Activated naive CD8-positive, alpha-beta T cell treated with anti-CD3 and anti-CD28 coated beads, Interleukin-2, amount 50 U/mL, for 16 hours (primary cell): Measurements from ENCODE around the gene S100PBP.
"Not testable (repeated sequence)": the region's sequence is repeated elsewhere in the genome, so short reads cannot be mapped to it uniquely, and the experiment has no call there.

Experiments used
- DNase-seq: peaks from one replicate; pipeline ENCODE4 v3.0.0-alpha.2; 2020; ENCODE audit warnings: low read depth, low spot score

Gene S100PBP

DNA sequence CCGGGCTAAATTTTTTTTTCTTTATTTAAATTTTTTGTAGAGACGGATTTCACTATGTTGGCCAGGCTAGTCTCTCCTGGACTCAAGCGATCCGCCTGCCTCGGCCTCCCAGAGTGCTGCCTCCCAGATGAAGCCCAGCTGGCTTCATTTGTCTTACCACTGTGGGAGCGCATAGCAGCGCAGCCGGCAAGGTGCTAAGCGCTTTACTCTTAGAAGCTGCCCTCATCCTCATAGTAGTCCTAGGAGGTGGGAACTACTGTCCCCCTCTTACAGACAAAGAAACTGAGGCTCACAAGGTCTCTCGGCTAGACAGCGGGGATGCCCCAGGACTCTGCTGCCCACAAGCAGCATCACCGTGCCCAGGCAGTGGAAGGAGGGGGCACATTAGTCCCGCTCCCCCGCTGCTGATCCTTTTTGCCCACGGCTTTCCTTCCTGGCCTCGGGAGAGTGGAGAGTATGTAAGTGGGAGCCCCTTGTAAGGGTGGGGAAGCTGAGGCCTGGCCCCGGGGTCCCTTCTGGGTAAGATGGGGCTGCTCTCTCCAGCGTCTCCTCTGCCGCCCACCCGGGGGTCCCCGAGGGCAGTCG is 83.0 kb downstream of the S100PBP start:
- no peak for DNase-seq

DNA sequence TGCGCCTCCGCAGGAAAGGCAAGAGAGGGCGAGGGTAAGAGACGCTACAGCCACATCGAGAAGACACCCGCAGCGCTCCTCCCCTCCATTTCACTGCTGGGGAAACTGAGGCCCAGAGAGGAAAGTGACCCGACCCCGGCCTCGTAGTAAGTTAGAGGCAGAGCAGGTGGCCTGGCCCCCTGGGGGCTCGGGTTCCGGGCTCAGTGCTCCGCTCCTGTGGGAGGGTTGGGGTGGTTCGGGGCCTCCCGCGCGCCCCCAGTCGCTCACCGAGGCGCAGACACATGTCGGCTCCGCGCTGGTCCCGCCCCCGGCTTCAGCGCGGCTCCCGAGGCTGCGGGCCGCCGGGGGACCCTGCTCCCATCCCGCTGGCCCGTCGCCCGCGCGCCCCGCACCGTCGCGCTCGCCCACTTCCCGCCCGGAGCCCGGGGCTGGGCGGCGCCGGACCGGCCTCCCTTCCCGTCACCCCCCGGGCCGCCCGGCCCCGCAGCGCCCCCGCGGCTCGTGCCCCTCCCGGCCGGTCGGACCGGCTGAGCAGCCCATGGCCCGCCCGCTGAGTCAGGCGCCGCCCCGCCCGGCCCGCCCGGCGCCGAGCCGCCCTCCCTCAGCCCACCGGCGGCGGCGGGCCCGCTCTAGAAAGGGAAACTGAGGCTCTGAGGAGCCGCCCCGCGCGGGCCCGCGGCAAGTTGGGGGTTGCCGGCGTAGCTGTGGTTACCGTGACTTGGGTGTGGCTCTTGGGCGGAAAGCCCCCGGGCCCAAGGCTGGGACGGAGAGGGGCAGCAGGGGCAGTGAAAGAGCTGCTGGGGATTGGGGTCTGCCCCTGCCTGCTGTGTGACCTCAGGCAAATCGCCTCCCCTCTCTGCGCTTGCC is 83.7 kb downstream of the S100PBP start, which contains the start of gene TMEM54:
TSS of gene TMEM54 (minus strand) at position 434 of the 867 bp plus-strand sequence. CDS start at position 283, 151 bp downstream.
- DNase-seq, result no peak

DNA sequence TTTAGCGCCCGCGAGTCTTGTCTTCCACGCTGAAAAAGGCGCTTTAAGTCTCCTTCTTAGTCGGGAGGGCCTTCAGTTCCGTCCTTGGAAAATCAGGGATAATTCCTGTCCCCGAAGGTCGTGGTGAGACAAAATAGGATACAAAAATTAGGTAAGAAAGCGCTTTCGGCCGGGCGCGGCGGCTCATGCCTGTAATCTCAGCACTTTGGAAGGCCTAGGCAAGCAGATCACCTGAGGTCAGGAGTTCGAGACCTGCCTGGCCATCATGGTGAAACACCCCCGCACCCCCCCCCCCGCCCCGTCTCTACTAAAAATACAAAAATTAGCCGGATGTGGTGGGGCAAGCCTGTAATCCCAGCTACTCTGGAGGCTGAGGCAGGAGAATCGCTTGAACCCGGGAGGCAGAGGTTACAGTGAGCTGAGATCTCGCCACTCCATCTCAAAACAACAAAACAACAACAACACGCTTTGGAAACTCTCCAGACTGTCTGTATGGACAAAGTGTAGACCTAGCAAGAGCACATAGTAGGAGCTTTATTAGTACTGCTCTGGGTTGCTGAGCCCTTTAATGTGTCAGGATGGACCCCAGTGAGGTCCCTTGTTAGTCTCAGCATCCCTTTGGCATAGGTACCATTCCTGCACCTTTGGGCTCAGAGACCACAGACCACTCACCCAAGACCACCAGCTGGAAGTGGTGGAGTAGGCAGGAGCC is 84.5 kb downstream of the S100PBP start:
- DNase-seq, result no peak

DNA sequence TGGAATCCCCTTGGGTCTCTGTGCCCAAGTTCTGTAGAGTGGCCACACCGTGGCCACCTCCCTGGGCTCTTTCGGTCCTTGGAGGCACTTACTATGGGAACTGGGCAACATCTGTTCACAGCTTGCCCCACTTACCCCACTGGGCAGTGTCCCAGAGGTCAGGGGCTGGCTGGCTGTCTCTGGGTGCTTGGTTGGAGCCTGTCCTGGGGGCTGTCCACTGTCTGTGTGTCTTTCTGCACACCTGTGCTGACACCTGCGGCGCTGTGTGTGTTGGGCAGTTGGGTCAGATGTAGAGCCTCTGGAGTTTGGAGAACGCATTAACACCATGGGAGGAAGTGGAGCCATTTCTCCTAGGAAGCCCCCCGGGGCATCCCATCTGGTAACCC is 85.1 kb downstream of the S100PBP start:
- no peak for DNase-seq

DNA sequence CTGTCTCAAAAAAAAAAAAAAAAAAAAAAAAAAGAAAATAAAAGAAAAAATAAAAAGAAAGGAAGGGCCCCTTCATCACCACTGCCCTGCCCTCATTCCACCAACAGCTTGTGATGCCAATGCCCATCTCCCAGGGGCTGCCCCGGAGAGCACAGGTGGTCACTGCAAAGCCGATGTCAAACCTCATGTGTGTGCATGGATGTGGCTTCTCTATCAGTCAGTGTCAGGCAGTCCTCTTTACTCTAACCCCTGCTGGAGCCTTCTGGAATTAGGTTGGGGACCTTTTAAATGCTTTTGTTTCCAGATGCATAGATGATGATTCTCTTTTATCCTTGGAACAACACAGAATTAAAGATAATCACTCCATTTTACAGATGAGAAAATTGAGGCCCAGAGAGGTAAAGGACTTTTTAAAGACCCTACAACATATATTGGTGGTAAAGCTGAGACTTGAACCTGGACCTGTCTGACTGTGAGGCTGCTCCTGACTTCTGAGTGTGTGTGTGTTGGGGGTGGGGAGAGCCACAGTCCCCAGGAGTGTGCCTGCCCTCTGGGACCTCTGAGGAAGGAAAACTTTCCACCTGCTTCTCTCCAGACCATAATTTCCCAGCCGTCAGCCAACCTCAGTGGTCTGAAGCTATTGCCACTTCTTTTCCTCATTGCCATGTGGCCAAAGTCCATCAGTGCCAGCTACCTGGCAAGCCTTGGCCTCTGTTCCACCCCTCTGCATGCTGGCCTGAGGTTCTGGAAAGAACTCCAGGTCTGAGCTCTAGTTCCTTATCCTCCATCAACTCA is 86.7 kb downstream of the S100PBP start:
- DNase-seq, result no peak

DNA sequence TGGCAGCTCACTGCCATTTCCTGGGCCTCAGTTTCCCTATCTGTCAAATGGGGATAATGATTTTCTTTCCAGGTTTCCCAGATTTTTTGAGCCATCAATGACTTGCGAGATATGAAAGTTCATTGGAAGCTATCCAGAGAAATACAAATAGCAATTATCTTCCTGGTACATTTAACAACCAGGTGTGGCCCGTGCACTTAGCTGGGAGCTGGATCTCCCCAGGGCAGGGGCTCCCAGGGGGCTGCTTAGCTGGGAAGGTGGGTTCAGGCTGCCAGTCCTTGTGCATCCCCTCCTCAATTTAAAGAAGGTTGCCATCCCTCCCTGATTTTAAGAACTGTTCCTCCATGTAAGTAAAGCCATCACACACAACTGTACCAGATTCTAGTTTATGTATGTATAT is 87.3 kb downstream of the S100PBP start:
- DNase-seq, result no peak

DNA sequence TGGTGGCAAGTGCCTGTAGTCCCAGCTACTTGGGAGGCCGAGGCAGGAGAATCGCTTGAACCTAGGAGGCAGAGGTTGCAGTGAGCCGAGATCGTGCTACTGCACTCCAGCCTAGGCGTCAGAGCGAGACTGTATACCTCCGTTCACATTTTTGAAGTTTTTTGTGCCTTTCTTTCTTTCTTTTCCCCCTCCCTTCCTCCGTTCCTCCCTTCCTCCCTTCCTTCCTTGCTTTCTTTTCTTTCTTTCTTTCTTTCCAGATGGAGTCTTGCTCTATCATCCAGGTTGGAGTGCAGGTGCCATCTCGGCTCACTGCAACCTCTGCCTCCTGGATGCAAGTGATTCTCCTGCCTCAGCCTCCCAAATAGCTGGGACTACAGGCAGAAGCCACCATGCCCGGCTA is 88.1 kb downstream of the S100PBP start:
- DNase-seq, result not testable (repeated sequence)

DNA sequence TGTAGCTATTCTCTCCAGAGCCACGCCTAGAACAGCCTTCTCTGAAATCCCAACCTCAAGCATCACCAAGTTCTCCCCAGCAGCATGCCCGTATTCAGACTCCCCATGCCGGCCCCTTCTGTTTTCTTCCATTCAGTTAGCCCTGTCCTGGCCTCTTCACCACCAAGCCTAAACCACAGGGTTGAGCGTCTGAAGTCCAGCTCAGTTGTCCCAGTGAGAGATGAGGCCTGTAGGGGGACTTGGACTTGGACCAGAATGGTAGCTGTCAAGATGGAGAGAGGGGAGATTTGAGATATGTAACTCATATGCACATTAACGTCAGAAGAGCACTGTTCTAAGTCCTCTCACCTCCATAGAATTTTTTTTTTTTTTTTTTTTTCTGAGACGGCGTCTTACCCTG is 89.2 kb downstream of the S100PBP start:
- no peak for DNase-seq

DNA sequence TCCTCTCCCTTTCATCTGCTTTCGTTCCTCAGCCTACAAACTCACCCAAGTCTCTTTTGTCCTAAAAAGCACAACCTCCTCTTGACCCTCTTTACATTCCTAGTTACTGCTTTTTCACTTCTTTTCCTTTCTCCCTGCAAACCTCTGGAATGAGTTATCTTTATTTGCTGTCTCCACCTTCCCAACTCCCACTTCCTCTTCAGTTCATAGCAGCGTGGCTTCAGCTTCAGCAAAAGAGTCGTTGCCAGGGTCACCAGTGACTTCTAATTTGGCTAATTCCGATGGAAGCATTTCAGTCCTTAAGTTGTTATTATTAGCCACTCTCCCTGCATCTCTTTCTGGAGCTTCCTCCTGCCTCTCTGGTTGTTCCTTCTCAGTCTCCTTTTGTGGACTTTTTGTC is 90.0 kb downstream of the S100PBP start:
- no peak for DNase-seq
